AG10803 (cell line): ENCODE measurements around the gene ARHGEF10L.

ENCODE experiments used
- DNase-seq: peaks from one replicate; pipeline ENCODE4 v3.0.0; 2010; ENCODE audit warnings: low read depth
- H3K4me3 ChIP-seq: 2 replicates; pipeline ENCODE4 v1.5.1; 2011; ENCODE audit warnings: mild to moderate bottlenecking, low read length, control low read depth
- TF ChIP-seq, protein P1 (sequence below): conservative IDR thresholded peaks from 2 replicates; pipeline ENCODE4 v1.5.1; 2011; ENCODE audit warnings: mild to moderate bottlenecking, low read length, control low read depth, inconsistent platforms

The ARHGEF10L gene

DNA sequence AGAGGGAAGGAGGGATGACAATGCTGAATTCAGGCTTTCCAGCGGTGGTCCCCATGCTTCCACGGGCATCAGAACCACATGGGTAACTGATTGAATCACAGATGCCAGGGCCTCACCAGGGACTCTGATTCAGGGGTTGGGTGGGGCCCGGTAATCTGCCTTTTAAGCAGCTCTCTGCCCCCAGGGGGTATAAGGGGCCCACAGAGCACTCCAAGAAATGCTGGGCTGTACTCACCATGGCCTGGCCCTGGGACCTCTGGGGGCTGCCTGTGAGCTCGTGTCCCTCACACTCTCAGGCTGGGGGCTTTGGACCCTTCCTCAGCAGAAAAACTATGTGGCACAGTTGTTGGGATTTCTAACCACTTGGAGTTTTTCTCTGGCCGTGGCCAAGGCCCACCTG is 70.6 kb downstream of the ARHGEF10L start:
- DNase-seq = no peak
- TF ChIP-seq, protein P1, sequence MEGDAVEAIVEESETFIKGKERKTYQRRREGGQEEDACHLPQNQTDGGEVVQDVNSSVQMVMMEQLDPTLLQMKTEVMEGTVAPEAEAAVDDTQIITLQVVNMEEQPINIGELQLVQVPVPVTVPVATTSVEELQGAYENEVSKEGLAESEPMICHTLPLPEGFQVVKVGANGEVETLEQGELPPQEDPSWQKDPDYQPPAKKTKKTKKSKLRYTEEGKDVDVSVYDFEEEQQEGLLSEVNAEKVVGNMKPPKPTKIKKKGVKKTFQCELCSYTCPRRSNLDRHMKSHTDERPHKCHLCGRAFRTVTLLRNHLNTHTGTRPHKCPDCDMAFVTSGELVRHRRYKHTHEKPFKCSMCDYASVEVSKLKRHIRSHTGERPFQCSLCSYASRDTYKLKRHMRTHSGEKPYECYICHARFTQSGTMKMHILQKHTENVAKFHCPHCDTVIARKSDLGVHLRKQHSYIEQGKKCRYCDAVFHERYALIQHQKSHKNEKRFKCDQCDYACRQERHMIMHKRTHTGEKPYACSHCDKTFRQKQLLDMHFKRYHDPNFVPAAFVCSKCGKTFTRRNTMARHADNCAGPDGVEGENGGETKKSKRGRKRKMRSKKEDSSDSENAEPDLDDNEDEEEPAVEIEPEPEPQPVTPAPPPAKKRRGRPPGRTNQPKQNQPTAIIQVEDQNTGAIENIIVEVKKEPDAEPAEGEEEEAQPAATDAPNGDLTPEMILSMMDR = no peak
- no peak overlapping the region for H3K4me3 ChIP-seq

DNA sequence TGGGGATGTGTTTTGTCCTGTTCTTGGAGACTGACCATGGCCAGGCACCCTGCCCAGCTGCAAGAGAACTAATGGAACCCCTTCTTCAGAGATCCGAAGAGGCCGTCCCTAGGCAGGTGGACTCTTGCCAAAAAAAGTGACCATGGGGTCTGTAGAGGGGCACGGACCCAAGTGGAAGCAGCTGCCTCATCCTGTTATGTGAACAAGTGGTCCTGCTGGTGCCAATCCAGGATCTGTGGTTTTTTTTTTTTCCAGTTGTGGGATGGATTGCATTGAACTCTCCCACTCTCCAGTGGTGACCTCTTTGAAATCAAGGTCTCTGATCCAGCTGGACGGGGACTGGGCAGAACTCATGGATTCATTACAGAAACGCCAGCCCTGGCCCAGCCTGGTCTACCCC is 71.2 kb downstream of the ARHGEF10L start:
- no peak overlapping the region for H3K4me3 ChIP-seq
- no peak for DNase-seq
- TF ChIP-seq, protein P1 = no peak

DNA sequence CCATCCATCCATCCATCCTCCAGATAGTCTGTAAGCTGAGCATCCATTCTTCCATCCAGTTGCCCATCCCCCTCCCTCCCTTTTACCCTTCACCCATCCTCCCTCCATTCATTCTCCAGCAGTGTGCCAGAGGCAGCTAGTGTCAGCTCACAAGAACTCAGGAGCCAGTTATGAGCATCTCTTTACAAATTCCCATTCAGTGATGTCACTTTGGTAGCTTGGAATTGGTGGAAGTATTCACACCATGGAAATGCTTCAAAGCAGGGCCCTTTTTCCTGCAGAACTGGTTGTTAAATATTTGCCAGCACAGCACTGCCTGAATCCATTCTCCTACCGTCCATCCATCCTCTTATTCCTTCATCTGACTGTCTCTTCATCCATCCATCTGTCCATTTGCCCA is 72.5 kb downstream of the ARHGEF10L start:
- TF ChIP-seq, protein P1 = no peak
- no peak overlapping the region for H3K4me3 ChIP-seq
- peak; percentile 72 for DNase-seq

DNA sequence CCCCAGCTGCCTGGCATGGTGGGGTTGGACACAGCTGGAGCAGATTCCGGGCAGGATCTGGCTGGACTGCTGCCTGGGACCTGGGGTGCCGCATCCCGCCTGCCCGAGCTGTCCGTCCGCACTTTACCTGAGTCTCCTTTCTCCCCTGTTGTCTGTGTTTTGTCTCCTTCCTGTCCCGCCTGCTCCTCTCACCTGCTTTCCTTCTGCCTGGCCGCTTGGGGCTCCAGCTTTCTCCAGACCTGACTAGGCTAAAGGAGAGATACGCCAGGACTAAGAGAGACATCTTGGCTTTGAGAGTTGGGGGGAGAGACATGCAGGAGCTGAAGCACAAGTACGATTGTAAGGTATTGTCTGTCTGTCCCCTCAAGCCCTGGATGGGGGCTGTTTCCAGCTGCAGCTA is 73.3 kb downstream of the ARHGEF10L start:
- DNase-seq = no peak
- TF ChIP-seq, protein P1 = no peak
- H3K4me3 ChIP-seq = no peak overlapping the region

DNA sequence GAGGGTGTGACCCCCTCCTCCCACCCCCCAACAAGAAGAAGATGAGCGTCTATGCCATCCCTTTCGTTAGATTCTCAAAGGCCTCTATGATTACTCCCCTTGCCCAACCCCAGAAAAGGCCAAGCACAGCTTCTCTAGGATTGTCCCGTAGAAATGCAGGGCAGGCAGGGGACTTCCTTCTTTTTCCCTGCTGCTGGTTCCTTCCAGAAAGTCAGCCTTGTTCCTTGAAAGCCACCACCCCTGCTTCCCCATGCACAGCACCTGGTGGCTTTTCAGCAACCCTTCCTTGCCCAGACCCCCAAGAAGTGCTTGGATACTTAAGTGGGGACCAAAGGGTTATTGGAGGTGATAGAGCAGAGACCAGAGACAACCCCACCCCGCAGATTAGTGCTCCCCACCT is 75.1 kb downstream of the ARHGEF10L start:
- DNase-seq = no peak
- TF ChIP-seq, protein P1 = no peak
- no peak overlapping the region for H3K4me3 ChIP-seq

DNA sequence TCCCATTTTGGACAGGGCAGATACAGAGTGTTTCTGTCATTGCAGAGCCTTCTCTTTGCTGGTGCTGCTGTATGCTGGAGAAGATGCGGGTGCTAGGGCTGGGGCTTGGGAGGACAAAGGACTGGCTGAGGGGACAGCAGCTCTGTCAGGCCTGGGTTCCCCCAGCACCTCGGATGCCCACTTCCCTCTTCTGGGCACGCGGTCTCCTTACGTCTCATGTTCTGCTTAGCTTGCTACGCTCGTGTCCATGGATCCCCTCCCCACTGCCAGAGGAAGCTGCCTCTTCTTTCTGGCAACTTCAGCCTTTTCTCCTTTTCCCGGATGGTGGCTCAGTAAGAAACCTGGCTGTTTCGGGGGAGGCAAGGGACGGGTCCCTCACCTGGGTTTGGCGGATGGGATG is 75.7 kb downstream of the ARHGEF10L start:
- DNase-seq = no peak
- TF ChIP-seq, protein P1 = no peak
- H3K4me3 ChIP-seq = no peak overlapping the region

DNA sequence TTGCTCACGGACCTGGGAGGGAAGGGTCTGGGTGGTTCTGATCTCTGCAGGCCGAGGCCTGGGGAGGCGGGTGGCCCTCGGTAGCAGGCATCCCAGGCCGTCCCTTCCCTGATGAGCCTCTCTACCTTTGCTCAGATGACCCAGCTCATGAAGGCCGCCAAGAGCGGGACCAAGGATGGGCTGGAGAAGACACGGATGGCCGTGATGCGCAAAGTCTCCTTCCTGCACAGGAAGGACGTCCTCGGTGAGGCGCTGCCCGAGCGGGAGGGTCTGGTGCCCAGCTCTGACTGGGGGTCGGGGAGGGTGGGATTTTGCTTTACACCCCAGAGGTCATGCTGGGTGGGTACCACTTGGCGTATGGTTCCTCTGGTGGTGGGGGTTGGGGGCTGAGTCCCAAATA is 76.5 kb downstream of the ARHGEF10L start:
- TF ChIP-seq, protein P1 = no peak
- no peak overlapping the region for H3K4me3 ChIP-seq
- DNase-seq = no peak
